CD14-positive monocyte (primary cell): ENCODE results near the gene MMP19. TPM values are rescaled to one million over a fixed set of nuclear protein-coding genes. Genes with fewer than 3 reads are reported as not detected.

Source experiments
- DNase-seq, 3 donors: peaks; one replicate each; pipeline ENCODE4 v3.0.0-alpha.2; 2011 to 2022
- H2AFZ ChIP-seq: 2 replicates; pipeline ENCODE4 v1.6.0; 2012; ENCODE audit warnings: mild to moderate bottlenecking, low read depth, low read length, inconsistent platforms; ENCODE audit not compliant: insufficient read depth, poor library complexity, severe bottlenecking
- H3K27ac ChIP-seq, 2 donors: 1 replicate in 1 of 2; 2 replicates in 1 of 2; pipeline ENCODE4 v1.5.1; 2012 to 2013; ENCODE audit warnings: low read length in 2 of 2, control low read depth in 1 of 2, inconsistent platforms in 1 of 2, low read depth in 1 of 2, mild to moderate bottlenecking in 1 of 2
- H3K27me3 ChIP-seq, 2 donors: one replicate each; pipeline versions ENCODE4 v1.6.0 to v1.6.1; 2011 to 2013; ENCODE audit warnings: low read length in 2 of 2; ENCODE audit not compliant: control insufficient read depth in 2 of 2, insufficient read depth in 2 of 2
- H3K36me3 ChIP-seq, 2 donors: replicated peaks in 1 of 2; 1 replicate in 1 of 2; 2 replicates in 1 of 2; pipeline versions ENCODE4 v1.5.1 to v1.6.1; 2012 to 2013; ENCODE audit warnings: low read length in 2 of 2, control low read depth in 1 of 2, inconsistent platforms in 1 of 2, mild to moderate bottlenecking in 1 of 2; ENCODE audit not compliant: insufficient read depth in 2 of 2, control insufficient read depth in 1 of 2
- H3K4me1 ChIP-seq, 2 donors: 1 replicate in 1 of 2; 2 replicates in 1 of 2; pipeline versions ENCODE4 v1.5.1 to v1.6.1; 2012 to 2013; ENCODE audit warnings: low read length in 2 of 2, control low read depth in 1 of 2, inconsistent platforms in 1 of 2, mild to moderate bottlenecking in 1 of 2, moderate library complexity in 1 of 2; ENCODE audit not compliant: insufficient read depth in 2 of 2, control insufficient read depth in 1 of 2
- H3K4me2 ChIP-seq: replicated peaks from 2 replicates; pipeline ENCODE3; 2012; ENCODE audit warnings: low read length, moderate library complexity, mild to moderate bottlenecking; ENCODE audit not compliant: poor library complexity, severe bottlenecking; ENCODE audit errors: extremely low read depth
- H3K4me3 ChIP-seq, 3 experiments: fragments of 200-600 bp in 1 of 3; sonication (generic) in 1 of 3; replicated peaks in 1 of 3; 1 replicate in 2 of 3; 2 replicates in 1 of 3; pipeline ENCODE4 v1.5.1; 2011 to 2013; ENCODE audit warnings: low read length in 3 of 3, mild to moderate bottlenecking in 3 of 3, control low read depth in 2 of 3, low read depth in 2 of 3, inconsistent platforms in 1 of 3, moderate library complexity in 1 of 3
- H3K79me2 ChIP-seq: 2 replicates; pipeline ENCODE4 v1.6.0; 2012; ENCODE audit warnings: mild to moderate bottlenecking, control low read depth, inconsistent platforms, low read length, moderate library complexity; ENCODE audit not compliant: insufficient read depth
- H3K9ac ChIP-seq: 2 replicates; pipeline ENCODE4 v1.6.0; 2017; ENCODE audit warnings: low read length, mild to moderate bottlenecking; ENCODE audit not compliant: insufficient read depth, poor library complexity, severe bottlenecking
- H3K9me3 ChIP-seq, 2 donors: replicated peaks in 1 of 2; 1 replicate in 1 of 2; 2 replicates in 1 of 2; pipeline versions ENCODE4 v1.5.1 to v1.6.1; 2012 to 2013; ENCODE audit warnings: low read length in 2 of 2, control low read depth in 1 of 2; ENCODE audit not compliant: control insufficient read depth in 1 of 2, insufficient read depth in 1 of 2
- H4K20me1 ChIP-seq: 2 replicates; pipeline ENCODE4 v1.6.0; 2012; ENCODE audit warnings: mild to moderate bottlenecking, low read length, control low read depth, moderate library complexity; ENCODE audit not compliant: insufficient read depth
- H3K27ac Mint-ChIP-seq, 7 donors: one replicate each; pipeline ENCODE4 v1.8.0; 2020; ENCODE audit warnings: mild to moderate bottlenecking in 7 of 7, mixed read lengths in 7 of 7, moderate library complexity in 6 of 7, inconsistent platforms in 2 of 7
- H3K27me3 Mint-ChIP-seq, 3 donors: one replicate each; pipeline ENCODE4 v1.8.0; 2021 to 2022; ENCODE audit warnings: low read depth in 3 of 3, mild to moderate bottlenecking in 3 of 3, mixed read lengths in 3 of 3, moderate library complexity in 3 of 3, inconsistent platforms in 1 of 3
- H3K36me3 Mint-ChIP-seq, 2 donors: one replicate each; pipeline ENCODE4 v1.8.0; 2020; ENCODE audit warnings: mixed read lengths in 2 of 2, inconsistent platforms in 1 of 2, mild to moderate bottlenecking in 1 of 2
- H3K4me1 Mint-ChIP-seq: one replicate; pipeline ENCODE4 v1.8.0; 2020; ENCODE audit warnings: mild to moderate bottlenecking, mixed read lengths
- H3K4me3 Mint-ChIP-seq, 2 donors: one replicate each; pipeline ENCODE4 v1.8.0; 2020; ENCODE audit warnings: mild to moderate bottlenecking in 2 of 2, mixed read lengths in 2 of 2, moderate library complexity in 1 of 2
- H3K9me3 Mint-ChIP-seq, 7 donors: one replicate each; pipeline ENCODE4 v1.8.0; 2020 to 2022; ENCODE audit warnings: mixed read lengths in 7 of 7, mild to moderate bottlenecking in 6 of 7, moderate library complexity in 6 of 7, inconsistent platforms in 2 of 7
- CTCF ChIP-seq: fragments of 200-600 bp; IDR thresholded peaks from one replicate; pipeline ENCODE4 v1.8.0; 2022; ENCODE audit warnings: antibody characterized with exemption, mild to moderate bottlenecking
- WGBS: methylation state at CpG from one replicate; pipeline ENCODE4 v1.1.5; 2013; ENCODE audit warnings: missing lambda C conversion rate; ENCODE audit not compliant: insufficient coverage; 5-methylcytosine and 5-hydroxymethylcytosine counted together
- intact Hi-C, 2 donors: fragments of 100-400 bp; cut with micrococcal nuclease; formaldehyde crosslinking; loops; one replicate each; pipeline versions ENCODE4 v1.15.0 to v1.15.1; 2023
- polyA plus RNA-seq, 3 donors: library from polyadenylated mRNA; depleted of rRNA in 1 of 3; unstranded in 2 of 3; stranded (reverse) in 1 of 3; fragments of 300-500 nt in 2 of 3; fragments of >200 nt in 1 of 3; fragmentation: Illumina TruSeq in 2 of 3; gene quantifications; 1 replicate in 2 of 3; 2 replicates in 1 of 3; pipeline ENCODE4 v1.2.3, GENCODE V29; 2012 to 2021

Gene MMP19
- polyA plus RNA-seq, 3 donors, result 0.81 to 2.8 (median 1.0) TPM

- Mint-ChIP-seq H3K27me3 (peaks cover 1 to 6% (median 4%) of the 10 kb centered on the region in 3 donors), H3K4me1 (peaks cover 1% of the 10 kb centered on the region), H3K36me3 (no peaks in the 10 kb centered on the region), H3K27ac (no peak overlapping the region), H3K4me3 (no peak overlapping the region), H3K9me3 (peaks cover 0 to under 1% (median 0%) of the 10 kb centered on the region in 7 donors)
- no peak for DNase-seq
- H3K4me2 ChIP-seq, result no peak overlapping the region
- H2AFZ ChIP-seq, result no peak overlapping the region
- H3K27me3 ChIP-seq, result no peaks in the 10 kb centered on the region
- H3K36me3 ChIP-seq, result no peaks in the 10 kb centered on the region
- H3K4me1 ChIP-seq, result no peaks in the 10 kb centered on the region
- TF ChIP-seq CTCF, result no peak
- intact Hi-C loops, result no loop called here
- no peak overlapping the region for H3K4me3 ChIP-seq
- no peaks in the 10 kb centered on the region for H3K79me2 ChIP-seq
- no peaks in the 10 kb centered on the region for H4K20me1 ChIP-seq
- no peak overlapping the region for H3K9ac ChIP-seq
- H3K27ac ChIP-seq, result no peak overlapping the region
- no peaks in the 10 kb centered on the region for H3K9me3 ChIP-seq
- WGBS, result no CpG with 5 or more reads among the region's 1 CpG
Measured at GRCh38 chr12:55885113-55885512, 42.4 kb upstream of the MMP19 start.

- no peak overlapping the region for H3K27ac Mint-ChIP-seq
- no peaks in the 10 kb centered on the region for H3K27me3 ChIP-seq
- H3K36me3 ChIP-seq, result no peaks in the 10 kb centered on the region
- peaks cover 8 to 16% (median 15%) of the 10 kb centered on the region in 7 donors for H3K9me3 Mint-ChIP-seq
- no peak for TF ChIP-seq CTCF
- H3K4me3 ChIP-seq, result no peak overlapping the region
- H3K27me3 Mint-ChIP-seq, result peaks cover 0 to 1% (median 1%) of the 10 kb centered on the region in 3 donors
- H3K4me3 Mint-ChIP-seq, result no peak overlapping the region
- intact Hi-C loops, result no loop called here
- peaks cover 0 to 2% of the 10 kb centered on the region in 2 donors for H3K36me3 Mint-ChIP-seq
- peaks cover 0 to 9% of the 10 kb centered on the region in 2 donors for H3K9me3 ChIP-seq
- H3K79me2 ChIP-seq, result no peaks in the 10 kb centered on the region
- no peaks in the 10 kb centered on the region for H3K4me1 Mint-ChIP-seq
- H3K4me1 ChIP-seq, result no peaks in the 10 kb centered on the region
- DNase-seq, result no peak
- no peak overlapping the region for H3K27ac ChIP-seq
- no peaks in the 10 kb centered on the region for H4K20me1 ChIP-seq
- H2AFZ ChIP-seq, result no peak overlapping the region
- H3K4me2 ChIP-seq, result no peak overlapping the region
- H3K9ac ChIP-seq, result no peak overlapping the region
Measured at GRCh38 chr12:55877824-55878223, 35.1 kb upstream of the MMP19 start.
